Measurements from ENCODE around the gene DND1. TPM values are rescaled to one million over a fixed set of nuclear protein-coding genes. Genes with fewer than 3 reads are reported as not detected.
"Not testable (repeated sequence)": the region's sequence is repeated elsewhere in the genome, so short reads cannot be mapped to it uniquely, and the experiment has no call there.

Gene DND1
- 0.82 TPM for total RNA-seq

GRCh38 chr5:140673187-140673976 lies at the start of gene DND1:
Gene DND1 (minus strand): TSS chr5:140673576. CDS start chr5:140673542, 34 bp downstream.
- no peak for FAIRE-seq
- no peak for DNase-seq (ENCODE audit: low spot score in 2 of 2)

GRCh38 chr5:140721395-140721794 lies 48.0 kb upstream of the DND1 start:
- DNase-seq (ENCODE audit: low spot score in 2 of 2); FAIRE-seq: not testable (repeated sequence)

- FAIRE-seq; DNase-seq (ENCODE audit: low spot score in 2 of 2): not testable (repeated sequence)
Measured at GRCh38 chr5:140720738-140721137, 47.4 kb upstream of the DND1 start.

GRCh38 chr5:140718266-140718592 lies 44.9 kb upstream of the DND1 start:
- FAIRE-seq: no peak
- DNase-seq (ENCODE audit: low spot score in 2 of 2): no peak

- FAIRE-seq; DNase-seq (ENCODE audit: low spot score in 2 of 2): not testable (repeated sequence)
Measured at GRCh38 chr5:140716238-140716637, 42.9 kb upstream of the DND1 start.

GRCh38 chr5:140713562-140714094 lies 40.3 kb upstream of the DND1 start:
- DNase-seq (ENCODE audit: low spot score in 2 of 2) (no peak), FAIRE-seq (no peak)

GRCh38 chr5:140711794-140712193 lies 38.4 kb upstream of the DND1 start:
- DNase-seq (ENCODE audit: low spot score in 2 of 2) (no peak), FAIRE-seq (peak; percentile 17)

- FAIRE-seq: no peak
Measured at GRCh38 chr5:140710899-140711552, 37.6 kb upstream of the DND1 start.

GRCh38 chr5:140708787-140709186 lies 35.4 kb upstream of the DND1 start:
- FAIRE-seq; DNase-seq (ENCODE audit: low spot score in 2 of 2): not testable (repeated sequence)

More at GRCh38 chr5:140710899-140711552, 37.6 kb upstream of the DND1 start:
- peak in 1 of 2 donors; percentile 78 for DNase-seq (ENCODE audit: low spot score in 2 of 2)

GRCh38 chr5:140707812-140708211 lies 34.4 kb upstream of the DND1 start:
- DNase-seq (ENCODE audit: low spot score in 2 of 2) (no peak), FAIRE-seq (no peak)

GRCh38 chr5:140700177-140701144 lies 27.1 kb upstream of the DND1 start, which contains the start of gene ZMAT2:
Gene ZMAT2 (plus strand): TSS chr5:140700447. CDS start chr5:140700461, 14 bp downstream.
- DNase-seq (ENCODE audit: low spot score in 2 of 2) (peak; percentile 80 to 88), FAIRE-seq (peak; percentile 88)

GRCh38 chr5:140696891-140697492 lies 23.6 kb upstream of the DND1 start:
- no peak for FAIRE-seq
- DNase-seq (ENCODE audit: low spot score in 2 of 2): no peak

- FAIRE-seq (no peak), DNase-seq (ENCODE audit: low spot score in 2 of 2) (no peak)
Measured at GRCh38 chr5:140694276-140694675, 20.9 kb upstream of the DND1 start.

- no peak for FAIRE-seq
Measured at GRCh38 chr5:140690941-140691924, 17.9 kb upstream of the DND1 start, which contains the start of the genes HARS1 and HARS2. Gene HARS1 (minus strand): TSS chr5:140691370. CDS start chr5:140691304, 66 bp downstream. Gene HARS2 (plus strand): TSS chr5:140691455. CDS start chr5:140691649, 194 bp downstream.

GRCh38 chr5:140690376-140690932 lies 17.1 kb upstream of the DND1 start:
- FAIRE-seq: no peak
- no peak for DNase-seq (ENCODE audit: low spot score in 2 of 2)

More at GRCh38 chr5:140690941-140691924, 17.9 kb upstream of the DND1 start, which contains the start of the genes HARS1 and HARS2:
- peak; percentile 75 to 88 for DNase-seq (ENCODE audit: low spot score in 2 of 2)

GRCh38 chr5:140678993-140679392 lies 5.6 kb upstream of the DND1 start:
- DNase-seq (ENCODE audit: low spot score in 2 of 2) (no peak), FAIRE-seq (no peak)

- no peak for FAIRE-seq
- DNase-seq (ENCODE audit: low spot score in 2 of 2): no peak
Measured at GRCh38 chr5:140677947-140678346, 4.6 kb upstream of the DND1 start.

GRCh38 chr5:140674629-140675028 lies 1.3 kb upstream of the DND1 start:
- FAIRE-seq (no peak), DNase-seq (ENCODE audit: low spot score in 2 of 2) (no peak)
